Heart left ventricle (tissue), 13 donors: Measurements from ENCODE around the gene CBLB.

Experiments used
- POLR2A ChIP-seq, 2 donors: fragments of 450-650 bp; IDR thresholded peaks; one replicate each; pipeline ENCODE4 v1.6.1; 2017; ENCODE audit warnings: antibody characterized with exemption in 2 of 2, mild to moderate bottlenecking in 2 of 2, moderate library complexity in 2 of 2
- TF ChIP-seq, protein P1 (sequence below), 12 donors: fragments of 200-600 bp; sonication (generic) in 4 of 12; IDR thresholded peaks; one replicate each; pipeline versions ENCODE4 v1.5.0 to v1.8.0; 2018 to 2022; ENCODE audit warnings: antibody characterized with exemption in 12 of 12, mild to moderate bottlenecking in 5 of 12
- donor health status: ischemic (EF 13 %, LVEDD 7.1; RV severe dilation, severe dysfunction).
- donor health status: DM: no; HTN: yes; CAD: no.
- donor health status: DM: no; HTN: no; CAD: no.
- donor health status: ischemic (EF 25% LVEDD 6.9; RV normal size, moderate dysfunction).
- donor health status: ischemic (EF 25% LVEDD 5.7; RV mildly dilated, moderate dysfunction).
- donor health status: ischemic (EF 35%, LVEDD 5.7; RV mildly dilated, moderate dysfunction).
- donor health status: nonischemic (EF 11% LVEDD 7.7; RV severe dilation, severe dysfunction).
- donor health status: DM: yes; HTN: yes; CAD: no.
- donor health status: PGD.
- donor health status: ischemic (EF 29% LVEDD 5.4; RV normal size, mild dysfunction).
- donor health status: nonischemic (EF 23%, LVEDD 6.1; RV moderate dilation, normal function).

GRCh38 chr3:105762749-105763658 lies 105.8 kb downstream of the CBLB start:
- TF ChIP-seq, protein P1, sequence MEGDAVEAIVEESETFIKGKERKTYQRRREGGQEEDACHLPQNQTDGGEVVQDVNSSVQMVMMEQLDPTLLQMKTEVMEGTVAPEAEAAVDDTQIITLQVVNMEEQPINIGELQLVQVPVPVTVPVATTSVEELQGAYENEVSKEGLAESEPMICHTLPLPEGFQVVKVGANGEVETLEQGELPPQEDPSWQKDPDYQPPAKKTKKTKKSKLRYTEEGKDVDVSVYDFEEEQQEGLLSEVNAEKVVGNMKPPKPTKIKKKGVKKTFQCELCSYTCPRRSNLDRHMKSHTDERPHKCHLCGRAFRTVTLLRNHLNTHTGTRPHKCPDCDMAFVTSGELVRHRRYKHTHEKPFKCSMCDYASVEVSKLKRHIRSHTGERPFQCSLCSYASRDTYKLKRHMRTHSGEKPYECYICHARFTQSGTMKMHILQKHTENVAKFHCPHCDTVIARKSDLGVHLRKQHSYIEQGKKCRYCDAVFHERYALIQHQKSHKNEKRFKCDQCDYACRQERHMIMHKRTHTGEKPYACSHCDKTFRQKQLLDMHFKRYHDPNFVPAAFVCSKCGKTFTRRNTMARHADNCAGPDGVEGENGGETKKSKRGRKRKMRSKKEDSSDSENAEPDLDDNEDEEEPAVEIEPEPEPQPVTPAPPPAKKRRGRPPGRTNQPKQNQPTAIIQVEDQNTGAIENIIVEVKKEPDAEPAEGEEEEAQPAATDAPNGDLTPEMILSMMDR (IDR thresholded peaks at IDR 0.05), result no peak
- no peak for TF ChIP-seq POLR2A (IDR thresholded peaks at IDR 0.05)
